HG02763 (cell line): ENCODE data around the gene NUDT4.
"Not testable (repeated sequence)": the region's sequence is repeated elsewhere in the genome, so short reads cannot be mapped to it uniquely, and the experiment has no call there.

Experiments
- ATAC-seq: cut with Tn5 transposase; IDR thresholded peaks from one replicate; pipeline ENCODE4 v1.9.1; 2021; ENCODE audit warnings: mild to moderate bottlenecking, moderate library complexity; ENCODE audit not compliant: unreplicated experiment

The NUDT4 gene

GRCh38 chr12:93393425-93393824 is 15.7 kb downstream of the NUDT4 start:
- no peak for ATAC-seq

- ATAC-seq: no peak
Observed at GRCh38 chr12:93397412-93397811, 19.7 kb downstream of the NUDT4 start.

GRCh38 chr12:93399183-93399863 is 21.6 kb downstream of the NUDT4 start:
- peak; percentile 87 for ATAC-seq

GRCh38 chr12:93402333-93403311 is 24.9 kb downstream of the NUDT4 start:
- no peak for ATAC-seq

GRCh38 chr12:93403988-93404803 is 26.5 kb downstream of the NUDT4 start:
- no peak for ATAC-seq

- ATAC-seq: no peak
Observed at GRCh38 chr12:93404961-93405849, 27.5 kb downstream of the NUDT4 start.

- ATAC-seq: no peak
Observed at GRCh38 chr12:93407054-93407962, 29.6 kb downstream of the NUDT4 start.

- no peak for ATAC-seq
Observed at GRCh38 chr12:93407963-93408283, 30.2 kb downstream of the NUDT4 start.

- no peak for ATAC-seq
Observed at GRCh38 chr12:93408813-93409212, 31.1 kb downstream of the NUDT4 start.

GRCh38 chr12:93409343-93410187 is 31.8 kb downstream of the NUDT4 start:
- not testable (repeated sequence) for ATAC-seq

- not testable (repeated sequence) for ATAC-seq
Observed at GRCh38 chr12:93411060-93411459, 33.3 kb downstream of the NUDT4 start.

- not testable (repeated sequence) for ATAC-seq
Observed at GRCh38 chr12:93412396-93412795, 34.7 kb downstream of the NUDT4 start.

GRCh38 chr12:93413064-93413463 is 35.3 kb downstream of the NUDT4 start:
- ATAC-seq: no peak

GRCh38 chr12:93415723-93416464 is 38.2 kb downstream of the NUDT4 start:
- no peak for ATAC-seq

GRCh38 chr12:93417967-93418480 is 40.3 kb downstream of the NUDT4 start:
- no peak for ATAC-seq

GRCh38 chr12:93419388-93420034 is 41.8 kb downstream of the NUDT4 start:
- no peak for ATAC-seq

- ATAC-seq: no peak
Observed at GRCh38 chr12:93422050-93422449, 44.3 kb downstream of the NUDT4 start.
